KMS-11 (cell line): ENCODE data around the gene ZBTB43.

Source experiments
- H2AFZ ChIP-seq: fragments of 200-600 bp; sonication (generic); 2 replicates; pipeline ENCODE4 v1.6.1; 2016; ENCODE audit warnings: antibody characterized with exemption, mixed run types, low read depth
- H3K27ac ChIP-seq: fragments of 200-600 bp; sonication (generic); 2 replicates; pipeline ENCODE4 v1.6.1; 2016; ENCODE audit warnings: mild to moderate bottlenecking, mixed run types
- H3K27me3 ChIP-seq: fragments of 200-600 bp; sonication (generic); 2 replicates; pipeline ENCODE4 v1.6.1; 2017; ENCODE audit warnings: mild to moderate bottlenecking, low read depth, mixed run types, moderate library complexity; ENCODE audit not compliant: insufficient read depth
- H3K36me3 ChIP-seq: fragments of 200-600 bp; sonication (generic); 2 replicates; pipeline ENCODE4 v1.6.1; 2017; ENCODE audit warnings: mild to moderate bottlenecking, mixed run types; ENCODE audit not compliant: insufficient read depth
- H3K4me1 ChIP-seq: fragments of 200-600 bp; sonication (generic); 2 replicates; pipeline ENCODE4 v1.6.1; 2016; ENCODE audit warnings: mild to moderate bottlenecking, low read depth, mixed run types; ENCODE audit not compliant: poor library complexity, severe bottlenecking
- H3K4me2 ChIP-seq: fragments of 200-600 bp; sonication (generic); 2 replicates; pipeline ENCODE4 v1.7.0; 2016; ENCODE audit warnings: mild to moderate bottlenecking, mixed run types
- H3K4me3 ChIP-seq: fragments of 200-600 bp; sonication (generic); IDR thresholded peaks from 2 replicates; pipeline ENCODE4 v1.6.1; 2017; ENCODE audit warnings: low read depth, low read length, mixed read lengths; ENCODE audit not compliant: insufficient read depth
- H3K79me2 ChIP-seq: fragments of 200-600 bp; sonication (generic); 2 replicates; pipeline ENCODE4 v1.6.1; 2016; ENCODE audit warnings: low read depth, mixed run types; ENCODE audit not compliant: insufficient read depth
- H3K9ac ChIP-seq: fragments of 200-600 bp; sonication (generic); 2 replicates; pipeline ENCODE4 v1.6.1; 2016; ENCODE audit warnings: mild to moderate bottlenecking, mixed run types
- H4K20me1 ChIP-seq: fragments of 200-600 bp; sonication (generic); 2 replicates; pipeline ENCODE4 v1.6.1; 2016; ENCODE audit warnings: mild to moderate bottlenecking, mixed run types; ENCODE audit not compliant: insufficient read depth
- TF ChIP-seq, protein P1 (sequence below): fragments of 200-600 bp; sonication (generic); conservative IDR thresholded peaks from 2 replicates; pipeline ENCODE4 v1.6.1; 2017; ENCODE audit warnings: low read depth, mild to moderate bottlenecking, antibody characterized with exemption, low read length, moderate library complexity, mixed read lengths

The ZBTB43 gene

DNA sequence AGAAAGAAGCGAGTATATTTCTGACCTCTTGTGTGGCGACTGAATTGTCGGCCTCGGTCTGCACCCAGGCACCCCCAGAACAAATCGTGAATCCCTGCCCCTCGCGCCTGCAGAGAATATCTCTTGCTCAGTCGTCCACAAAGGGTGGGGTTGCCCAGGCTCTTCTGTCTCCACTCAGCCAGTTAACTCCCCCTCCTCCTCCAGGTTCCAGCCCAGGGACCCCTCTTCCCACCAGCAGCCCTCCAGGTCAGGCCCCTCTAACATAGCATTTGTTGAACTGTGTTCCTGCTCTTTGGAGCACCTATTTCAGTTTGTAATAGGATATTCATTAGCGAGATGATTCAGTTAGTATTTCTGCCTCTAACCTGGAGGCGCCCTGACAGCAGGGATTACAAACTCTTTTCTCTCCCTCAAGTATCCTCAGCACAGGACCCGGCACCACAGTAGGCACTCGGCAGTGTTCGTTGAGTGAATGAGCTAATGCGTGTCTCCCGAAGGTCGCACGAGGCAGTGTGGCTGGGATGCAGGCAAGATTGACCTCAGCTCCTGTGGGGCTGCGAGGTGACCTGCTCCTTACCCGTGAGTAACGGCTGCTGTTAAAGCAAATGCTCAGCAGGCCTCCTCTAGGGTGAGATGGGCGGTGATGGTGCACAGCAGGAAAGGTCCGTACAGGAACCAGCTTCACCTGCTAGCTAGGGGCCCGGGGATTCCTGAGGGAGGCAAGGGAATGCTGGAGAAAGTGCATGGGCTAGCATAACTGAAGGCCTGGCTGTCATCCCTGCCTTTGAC, 81.4 kb downstream of the ZBTB43 start:
- H3K4me3 ChIP-seq = no peak overlapping the region

GRCh38 chr9:126886897-126887296, 82.1 kb downstream of the ZBTB43 start:
- Histone ChIP-seq H3K4me1 (no peaks in the 10 kb centered on the region), H3K27ac (no peak overlapping the region), H4K20me1 (no peaks in the 10 kb centered on the region), H3K4me2 (no peak overlapping the region), H3K79me2 (no peaks in the 10 kb centered on the region), H3K4me3 (no peak overlapping the region), H2AFZ (no peak overlapping the region), H3K36me3 (no peaks in the 10 kb centered on the region), H3K9ac (no peak overlapping the region), H3K27me3 (no peaks in the 10 kb centered on the region)
- TF ChIP-seq, protein P1, sequence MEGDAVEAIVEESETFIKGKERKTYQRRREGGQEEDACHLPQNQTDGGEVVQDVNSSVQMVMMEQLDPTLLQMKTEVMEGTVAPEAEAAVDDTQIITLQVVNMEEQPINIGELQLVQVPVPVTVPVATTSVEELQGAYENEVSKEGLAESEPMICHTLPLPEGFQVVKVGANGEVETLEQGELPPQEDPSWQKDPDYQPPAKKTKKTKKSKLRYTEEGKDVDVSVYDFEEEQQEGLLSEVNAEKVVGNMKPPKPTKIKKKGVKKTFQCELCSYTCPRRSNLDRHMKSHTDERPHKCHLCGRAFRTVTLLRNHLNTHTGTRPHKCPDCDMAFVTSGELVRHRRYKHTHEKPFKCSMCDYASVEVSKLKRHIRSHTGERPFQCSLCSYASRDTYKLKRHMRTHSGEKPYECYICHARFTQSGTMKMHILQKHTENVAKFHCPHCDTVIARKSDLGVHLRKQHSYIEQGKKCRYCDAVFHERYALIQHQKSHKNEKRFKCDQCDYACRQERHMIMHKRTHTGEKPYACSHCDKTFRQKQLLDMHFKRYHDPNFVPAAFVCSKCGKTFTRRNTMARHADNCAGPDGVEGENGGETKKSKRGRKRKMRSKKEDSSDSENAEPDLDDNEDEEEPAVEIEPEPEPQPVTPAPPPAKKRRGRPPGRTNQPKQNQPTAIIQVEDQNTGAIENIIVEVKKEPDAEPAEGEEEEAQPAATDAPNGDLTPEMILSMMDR = no peak

More for the DNA sequence above, 81.4 kb downstream of the ZBTB43 start:
- no peaks in the 10 kb centered on the region for H3K4me1 ChIP-seq
- H4K20me1 ChIP-seq = no peaks in the 10 kb centered on the region
- H3K79me2 ChIP-seq = no peaks in the 10 kb centered on the region
- no peak overlapping the region for H3K4me2 ChIP-seq
- no peaks in the 10 kb centered on the region for H3K27me3 ChIP-seq
- no peaks in the 10 kb centered on the region for H3K36me3 ChIP-seq
- H3K9ac ChIP-seq = no peak overlapping the region
- H2AFZ ChIP-seq = no peak overlapping the region
- H3K27ac ChIP-seq = no peak overlapping the region
- TF ChIP-seq, protein P1 = no peak
